Sigmoid colon (tissue), 4 donors: ENCODE data around the gene STAP2.

Experiments
- EP300 ChIP-seq, 4 donors: sonication (generic); formaldehyde crosslinking; IDR thresholded peaks; one replicate each; pipeline ENCODE4 v1.6.1; 2017; ENCODE audit warnings: antibody characterized with exemption in 4 of 4
- POLR2A ChIP-seq, 2 donors: fragments of 450-650 bp; IDR thresholded peaks; one replicate each; pipeline ENCODE4 v1.6.1; 2016; ENCODE audit warnings: antibody characterized with exemption in 2 of 2, mild to moderate bottlenecking in 2 of 2, moderate library complexity in 2 of 2
- POLR2AphosphoS5 ChIP-seq, 4 donors: sonication (generic); formaldehyde crosslinking; IDR thresholded peaks; one replicate each; pipeline ENCODE4 v1.6.1; 2017; ENCODE audit warnings: antibody characterized with exemption in 4 of 4
- TF ChIP-seq, protein P1 (sequence below), 4 experiments: fragments of 450-650 bp in 3 of 4; fragments of 200-600 bp in 1 of 4; IDR thresholded peaks; one replicate each; pipeline ENCODE4 v1.5.1; 2016 to 2019; ENCODE audit warnings: antibody characterized with exemption in 4 of 4, mild to moderate bottlenecking in 3 of 4, moderate library complexity in 2 of 4

DNA sequence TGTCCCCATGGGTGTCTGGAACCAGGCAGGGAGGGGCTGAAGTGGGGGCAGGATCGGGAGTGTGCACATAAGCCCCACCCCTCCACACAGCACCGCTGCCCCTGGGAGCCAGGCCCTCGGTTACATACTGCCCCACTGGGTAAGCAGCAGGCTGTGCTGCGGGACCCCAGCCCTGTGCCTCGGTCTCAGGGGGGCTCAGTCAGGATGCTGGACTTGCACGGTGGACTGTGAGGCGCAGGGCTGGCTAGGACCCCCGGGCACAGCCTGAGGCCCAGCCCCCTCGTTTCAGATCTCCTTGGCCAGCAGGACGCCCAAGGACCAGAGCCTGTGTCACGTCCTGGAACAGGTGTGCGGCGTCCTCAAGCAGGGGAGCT is 21.0 kb upstream of the STAP2 start:
- TF ChIP-seq, protein P1, sequence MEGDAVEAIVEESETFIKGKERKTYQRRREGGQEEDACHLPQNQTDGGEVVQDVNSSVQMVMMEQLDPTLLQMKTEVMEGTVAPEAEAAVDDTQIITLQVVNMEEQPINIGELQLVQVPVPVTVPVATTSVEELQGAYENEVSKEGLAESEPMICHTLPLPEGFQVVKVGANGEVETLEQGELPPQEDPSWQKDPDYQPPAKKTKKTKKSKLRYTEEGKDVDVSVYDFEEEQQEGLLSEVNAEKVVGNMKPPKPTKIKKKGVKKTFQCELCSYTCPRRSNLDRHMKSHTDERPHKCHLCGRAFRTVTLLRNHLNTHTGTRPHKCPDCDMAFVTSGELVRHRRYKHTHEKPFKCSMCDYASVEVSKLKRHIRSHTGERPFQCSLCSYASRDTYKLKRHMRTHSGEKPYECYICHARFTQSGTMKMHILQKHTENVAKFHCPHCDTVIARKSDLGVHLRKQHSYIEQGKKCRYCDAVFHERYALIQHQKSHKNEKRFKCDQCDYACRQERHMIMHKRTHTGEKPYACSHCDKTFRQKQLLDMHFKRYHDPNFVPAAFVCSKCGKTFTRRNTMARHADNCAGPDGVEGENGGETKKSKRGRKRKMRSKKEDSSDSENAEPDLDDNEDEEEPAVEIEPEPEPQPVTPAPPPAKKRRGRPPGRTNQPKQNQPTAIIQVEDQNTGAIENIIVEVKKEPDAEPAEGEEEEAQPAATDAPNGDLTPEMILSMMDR (IDR thresholded peaks at IDR 0.05): no peak
- TF ChIP-seq POLR2AphosphoS5 (IDR thresholded peaks at IDR 0.05): no peak
- TF ChIP-seq EP300 (IDR thresholded peaks at IDR 0.05): no peak
- no peak for TF ChIP-seq POLR2A (IDR thresholded peaks at IDR 0.05)
